Upper lobe of left lung (tissue), 6 donors: ENCODE data around the gene TP53AIP1. TPM values are rescaled to one million over a fixed set of nuclear protein-coding genes. Genes with fewer than 3 reads are reported as not detected.
A peak's percentile ranks its signal among the peaks of the same experiment; 100 is the strongest.

Experiments used
- ATAC-seq, 2 donors: fragments of 200-7000 bp; cut with Tn5 transposase; one replicate each; pipeline ENCODE4 v1.9.1; 2022; ENCODE audit warnings: mild to moderate bottlenecking in 2 of 2, moderate library complexity in 2 of 2; ENCODE audit not compliant: low FRiP score in 2 of 2
- DNase-seq, 2 donors: peaks; one replicate each; pipeline ENCODE4 v3.0.0-alpha.2; 2019 to 2020
- H3K27ac ChIP-seq, 4 donors: fragments of 200-600 bp; sonication (generic); one replicate each; pipeline ENCODE4 v1.5.1; 2016 to 2019
- H3K27me3 ChIP-seq, 4 donors: fragments of 200-600 bp; sonication (generic); one replicate each; pipeline ENCODE4 v1.5.1; 2017 to 2019
- H3K36me3 ChIP-seq, 4 donors: fragments of 200-600 bp; sonication (generic); one replicate each; pipeline ENCODE4 v1.5.1; 2016 to 2019
- H3K4me1 ChIP-seq, 4 donors: fragments of 200-600 bp; sonication (generic); one replicate each; pipeline ENCODE4 v1.5.1; 2018 to 2019
- H3K4me3 ChIP-seq, 4 donors: fragments of 200-600 bp; sonication (generic); one replicate each; pipeline ENCODE4 v1.5.1; 2017 to 2019; ENCODE audit warnings: mild to moderate bottlenecking in 2 of 4, moderate library complexity in 1 of 4
- H3K9me3 ChIP-seq, 4 donors: fragments of 200-600 bp; sonication (generic); one replicate each; pipeline ENCODE4 v1.5.1; 2018 to 2019
- CTCF ChIP-seq, 6 experiments: fragments of 450-650 bp in 4 of 6; fragments of 200-600 bp in 2 of 6; sonication (generic) in 2 of 6; IDR thresholded peaks; one replicate each; pipeline ENCODE4 v1.5.1; 2016 to 2019; ENCODE audit warnings: antibody characterized with exemption in 6 of 6
- EP300 ChIP-seq, 4 donors: sonication (generic); formaldehyde crosslinking; IDR thresholded peaks; one replicate each; pipeline ENCODE4 v1.5.1; 2017; ENCODE audit warnings: antibody characterized with exemption in 4 of 4, control low read depth in 2 of 4
- POLR2A ChIP-seq, 4 donors: fragments of 450-650 bp; IDR thresholded peaks; one replicate each; pipeline ENCODE4 v1.5.1; 2016 to 2017; ENCODE audit warnings: antibody characterized with exemption in 4 of 4, mild to moderate bottlenecking in 2 of 4
- POLR2AphosphoS5 ChIP-seq, 2 donors: sonication (generic); formaldehyde crosslinking; IDR thresholded peaks; one replicate each; pipeline ENCODE4 v1.5.1; 2017; ENCODE audit warnings: antibody characterized with exemption in 2 of 2
- WGBS, 2 donors: methylation state at CpG; one replicate each; pipeline ENCODE4 v1.1.5; 2017 to 2018; 5-methylcytosine and 5-hydroxymethylcytosine counted together
- total RNA-seq, 6 donors: library from RNA; depleted of rRNA in 4 of 6; stranded (reverse); fragments of >200 nt in 4 of 6; gene quantifications; one replicate each; pipeline versions ENCODE4 v1.1.0 to v1.2.1, GENCODE V29; 2016 to 2021
- donor health status: DM: no; HTN: no; CAD: no; lungs with moderate emphysema.
- donor health status: DM: no; HTN: yes; CAD: no; lungs with severe emphysema.

The TP53AIP1 gene
- total RNA-seq, 6 donors from 2014 or later = 0.89 TPM; not detected in 5

GRCh38 chr11:128890216-128890542, 52.5 kb downstream of the TP53AIP1 start:
- Histone ChIP-seq H3K27ac (no peak overlapping the region), H3K9me3 (no peaks in the 10 kb centered on the region), H3K27me3 (peaks cover 0 to 11% (median 4%) of the 10 kb centered on the region in 4 donors), H3K4me3 (peak overlapping the region in 3 of 4 donors; percentile 56 to 66 (median 58)), H3K4me1 (peaks cover 15 to 46% (median 41%) of the 10 kb centered on the region in 4 donors), H3K36me3 (no peaks in the 10 kb centered on the region)
- TF ChIP-seq POLR2AphosphoS5 (IDR thresholded peaks at IDR 0.05) (no peak), CTCF (IDR thresholded peaks at IDR 0.05) (no peak), EP300 (IDR thresholded peaks at IDR 0.05) (no peak), POLR2A (IDR thresholded peaks at IDR 0.05) (no peak)
- WGBS, 2 donors = 24 to 36% methylated on average over 5 to 9 of the region's 9 CpGs
- ATAC-seq (no peak), DNase-seq (no peak)

- TF ChIP-seq POLR2A (IDR thresholded peaks at IDR 0.05) (no peak), EP300 (IDR thresholded peaks at IDR 0.05) (no peak), CTCF (IDR thresholded peaks at IDR 0.05) (no peak), POLR2AphosphoS5 (IDR thresholded peaks at IDR 0.05) (no peak)
- H3K4me1 ChIP-seq = peaks cover 15 to 42% (median 39%) of the 10 kb centered on the region in 4 donors
- WGBS, 2 donors = 81 to 94% methylated on average over 7 to 8 of the region's 8 CpGs
- peaks cover 0 to 11% (median 4%) of the 10 kb centered on the region in 4 donors for H3K27me3 ChIP-seq
- ATAC-seq = no peak
- H3K9me3 ChIP-seq = no peaks in the 10 kb centered on the region
- H3K4me3 ChIP-seq = no peak overlapping the region
- DNase-seq = no peak
- H3K36me3 ChIP-seq = no peaks in the 10 kb centered on the region
- no peak overlapping the region for H3K27ac ChIP-seq
Observed at GRCh38 chr11:128889657-128890213, 52.9 kb downstream of the TP53AIP1 start.

- Histone ChIP-seq H3K36me3 (no peaks in the 10 kb centered on the region), H3K27ac (no peak overlapping the region), H3K9me3 (no peaks in the 10 kb centered on the region), H3K4me3 (no peak overlapping the region), H3K4me1 (peaks cover 15 to 32% (median 28%) of the 10 kb centered on the region in 4 donors), H3K27me3 (peaks cover 0 to 11% (median 4%) of the 10 kb centered on the region in 4 donors)
- no peak for ATAC-seq
- 79 to 85% methylated on average over 15 of the region's 15 CpGs for WGBS, 2 donors
- no peak for DNase-seq
- TF ChIP-seq CTCF (IDR thresholded peaks at IDR 0.05) (no peak), POLR2AphosphoS5 (IDR thresholded peaks at IDR 0.05) (no peak), EP300 (IDR thresholded peaks at IDR 0.05) (no peak), POLR2A (IDR thresholded peaks at IDR 0.05) (no peak)
Observed at GRCh38 chr11:128888034-128888985, 54.4 kb downstream of the TP53AIP1 start.

- H3K4me3 ChIP-seq = no peak overlapping the region
- peaks cover 12 to 15% (median 15%) of the 10 kb centered on the region in 4 donors for H3K4me1 ChIP-seq
- no peaks in the 10 kb centered on the region for H3K9me3 ChIP-seq
- no peak overlapping the region for H3K27ac ChIP-seq
- DNase-seq = peak in 1 of 2 donors; percentile 65
- TF ChIP-seq EP300 (IDR thresholded peaks at IDR 0.05) (no peak), CTCF (IDR thresholded peaks at IDR 0.05) (peak in 2 of 6 experiments; percentile 27 to 37)
- 43 to 47% methylated on average over 5 of the region's 5 CpGs for WGBS, 2 donors
- no peaks in the 10 kb centered on the region for H3K36me3 ChIP-seq
- no peak for ATAC-seq
- peaks cover 0 to 11% (median 4%) of the 10 kb centered on the region in 4 donors for H3K27me3 ChIP-seq
Observed at GRCh38 chr11:128886406-128887124, 56.1 kb downstream of the TP53AIP1 start.

Other genes with a start within 250 kb of the TP53AIP1 start
- gene FLI1, start 248.8 kb downstream of the TP53AIP1 start, total RNA-seq = 10 to 100 TPM; 36.3 to 80.1 (median 54.4) TPM
- gene KCNJ1, start 75.6 kb downstream of the TP53AIP1 start, total RNA-seq = under 1 TPM in 3 of 6 donors, not detected in 3; 0.15 to 0.59 (median 0.20) TPM
- 1 to 10 TPM; 1.5 to 7.5 (median 4.9) TPM for gene KCNJ5, start 51.5 kb downstream of the TP53AIP1 start, total RNA-seq
- gene ARHGAP32, start 249.5 kb upstream of the TP53AIP1 start, total RNA-seq = 10 to 100 TPM; 19.9 to 51.3 (median 29.5) TPM